H1 (cell line): ENCODE measurements around the gene TLCD3B. TPM values are rescaled to one million over a fixed set of nuclear protein-coding genes. Genes with fewer than 3 reads are reported as not detected.

Source experiments
- CTCF ChIA-PET: fragments of 300-600 bp; sonication (Branson Sonifier 250); formaldehyde crosslinking; loops from one replicate; lab custom pipeline; 2021; ENCODE audit not compliant: partially characterized antibody; lab: Charles Lee
- POLR2A ChIA-PET: fragments of 300-600 bp; sonication (Branson Sonifier 250); formaldehyde crosslinking; loops from one replicate; lab custom pipeline; 2021; ENCODE audit warnings: inconsistent platforms; ENCODE audit not compliant: partially characterized antibody; lab: Charles Lee
- DNase-seq, 2 experiments: peaks; one replicate each; pipeline versions ENCODE4 v3.0.0 to v3.0.0-alpha.2; 2010 to 2022; ENCODE audit warnings: low spot score in 2 of 2, low read depth in 1 of 2, mixed read lengths in 1 of 2
- FAIRE-seq: peaks from 2 replicates; lab custom pipeline; 2011; peaks lifted over from hg19 to GRCh38; lab: Jason Lieb, UNC
- H2AFZ ChIP-seq: 2 replicates; pipeline ENCODE4 v1.8.1; 2012; ENCODE audit warnings: low read length, inconsistent platforms
- H2AK5ac ChIP-seq: 2 replicates; pipeline ENCODE4 v1.6.1; 2013; ENCODE audit warnings: low read depth, low read length
- H2BK120ac ChIP-seq: replicated peaks from 2 replicates; pipeline ENCODE3; 2013; ENCODE audit warnings: low read depth, low read length, inconsistent platforms
- H2BK12ac ChIP-seq: 2 replicates; pipeline ENCODE4 v1.6.1; 2013; ENCODE audit warnings: low read depth, low read length
- H2BK15ac ChIP-seq: 2 replicates; pipeline ENCODE4 v1.6.1; 2013; ENCODE audit warnings: low read length
- H2BK20ac ChIP-seq: 2 replicates; pipeline ENCODE4 v1.6.1; 2013; ENCODE audit warnings: low read length
- H2BK5ac ChIP-seq: 2 replicates; pipeline ENCODE4 v1.6.1; 2013; ENCODE audit warnings: low read depth, low read length
- H3K14ac ChIP-seq: 2 replicates; pipeline ENCODE4 v1.6.1; 2013; ENCODE audit warnings: inconsistent platforms; ENCODE audit not compliant: insufficient read length
- H3K18ac ChIP-seq: 2 replicates; pipeline ENCODE4 v1.6.1; 2013; ENCODE audit warnings: low read length; ENCODE audit errors: extremely low read depth
- H3K23ac ChIP-seq: 2 replicates; pipeline ENCODE4 v1.6.1; 2013; ENCODE audit warnings: inconsistent platforms; ENCODE audit not compliant: insufficient read length
- H3K23me2 ChIP-seq: 2 replicates; pipeline ENCODE4 v1.6.1; 2013; ENCODE audit warnings: low read depth, low read length
- H3K27ac ChIP-seq: 2 replicates; pipeline ENCODE4 v1.6.1; 2011; ENCODE audit warnings: low read depth, low read length, inconsistent platforms
- H3K27me3 ChIP-seq, 4 experiments: replicated peaks in 1 of 4; 1 replicate in 1 of 4; 2 replicates in 3 of 4; pipeline versions ENCODE4 v1.6.1 to v1.8.1; 2011 to 2013; ENCODE audit warnings: low read length in 3 of 4, mild to moderate bottlenecking in 3 of 4, inconsistent platforms in 2 of 4, mixed read lengths in 2 of 4, moderate library complexity in 1 of 4; ENCODE audit not compliant: control insufficient read depth in 3 of 4, insufficient read depth in 3 of 4; ENCODE audit errors: extremely low read depth in 1 of 4
- H3K36me3 ChIP-seq, 4 experiments: 2 replicates each; pipeline versions ENCODE4 v1.6.1 to v1.8.1; 2011 to 2013; ENCODE audit warnings: mild to moderate bottlenecking in 4 of 4, low read length in 3 of 4, moderate library complexity in 2 of 4, control low read depth in 1 of 4, inconsistent platforms in 1 of 4; ENCODE audit not compliant: insufficient read depth in 4 of 4, control insufficient read depth in 2 of 4
- H3K4ac ChIP-seq: replicated peaks from 2 replicates; pipeline ENCODE3; 2013; ENCODE audit warnings: low read length, low read depth, mixed read lengths, inconsistent platforms; ENCODE audit not compliant: insufficient read length
- H3K4me1 ChIP-seq, 4 experiments: replicated peaks in 1 of 4; 1 replicate in 1 of 4; 2 replicates in 3 of 4; pipeline versions ENCODE4 v1.6.1 to v1.8.1; 2011 to 2013; ENCODE audit warnings: low read length in 3 of 4, inconsistent platforms in 2 of 4, mixed read lengths in 1 of 4; ENCODE audit not compliant: insufficient read depth in 4 of 4, control insufficient read depth in 3 of 4
- H3K4me2 ChIP-seq, 2 experiments: 2 replicates each; pipeline versions ENCODE4 v1.6.1 to v1.8.1; 2011 to 2013; ENCODE audit warnings: low read depth in 2 of 2, low read length in 2 of 2, control low read depth in 1 of 2, inconsistent platforms in 1 of 2, mild to moderate bottlenecking in 1 of 2; ENCODE audit not compliant: insufficient read depth in 1 of 2
- H3K4me3 ChIP-seq, 4 experiments: fragments of 200-600, 300-600 bp in 1 of 4; sonication (generic), shearing (Covaris generic), sonication (Bioruptor Twin) in 1 of 4; 2 replicates each; pipeline versions ENCODE4 v1.5.1 to v1.8.1; 2011 to 2016; ENCODE audit warnings: low read length in 4 of 4, low read depth in 3 of 4, control low read depth in 2 of 4, inconsistent platforms in 2 of 4, mild to moderate bottlenecking in 2 of 4, mixed read lengths in 1 of 4, moderate library complexity in 1 of 4; ENCODE audit not compliant: insufficient read depth in 2 of 4; ENCODE audit errors: extremely low read depth in 1 of 4
- H3K56ac ChIP-seq: replicated peaks from 2 replicates; pipeline ENCODE3; 2013; ENCODE audit warnings: low read depth, mild to moderate bottlenecking, mixed read lengths, low read length, inconsistent platforms; ENCODE audit not compliant: insufficient read length
- H3K79me1 ChIP-seq: 2 replicates; pipeline ENCODE4 v1.6.1; 2013; ENCODE audit warnings: low read depth, low read length, control low read depth
- H3K79me2 ChIP-seq, 2 experiments: 2 replicates each; pipeline versions ENCODE4 v1.6.1 to v1.8.1; 2012 to 2013; ENCODE audit warnings: low read length in 2 of 2, mild to moderate bottlenecking in 2 of 2, inconsistent platforms in 1 of 2; ENCODE audit not compliant: insufficient read depth in 2 of 2, control insufficient read depth in 1 of 2
- H3K9ac ChIP-seq, 4 experiments: replicated peaks in 1 of 4; 1 replicate in 1 of 4; 2 replicates in 3 of 4; pipeline versions ENCODE4 v1.6.1 to v1.8.1; 2011 to 2013; ENCODE audit warnings: low read depth in 3 of 4, low read length in 3 of 4, control low read depth in 2 of 4, mild to moderate bottlenecking in 2 of 4, moderate library complexity in 2 of 4, inconsistent platforms in 1 of 4; ENCODE audit errors: extremely low read depth in 1 of 4
- H3K9me3 ChIP-seq, 2 experiments: 2 replicates each; pipeline versions ENCODE4 v1.6.1 to v1.8.1; 2012 to 2013; ENCODE audit warnings: mild to moderate bottlenecking in 2 of 2, moderate library complexity in 2 of 2, control low read depth in 1 of 2, inconsistent platforms in 1 of 2, low read depth in 1 of 2, low read length in 1 of 2, mixed read lengths in 1 of 2; ENCODE audit not compliant: insufficient read depth in 2 of 2
- H4K20me1 ChIP-seq, 2 experiments: replicated peaks in 1 of 2; 2 replicates each; pipeline versions ENCODE3 to v1.8.1; 2011 to 2013; ENCODE audit warnings: inconsistent platforms in 2 of 2, low read length in 2 of 2, mild to moderate bottlenecking in 1 of 2; ENCODE audit not compliant: insufficient read depth in 2 of 2, control insufficient read depth in 1 of 2
- H4K5ac ChIP-seq: 2 replicates; pipeline ENCODE4 v1.6.1; 2013; ENCODE audit warnings: low read length, low read depth, mixed read lengths, inconsistent platforms; ENCODE audit not compliant: insufficient read length
- H4K8ac ChIP-seq: 2 replicates; pipeline ENCODE4 v1.8.0; 2013; ENCODE audit warnings: mild to moderate bottlenecking, moderate library complexity, low read length, inconsistent platforms; ENCODE audit not compliant: insufficient read depth; ENCODE audit errors: extremely low read depth
- H4K91ac ChIP-seq: replicated peaks from 2 replicates; pipeline ENCODE3; 2013; ENCODE audit warnings: low read length, mixed read lengths, inconsistent platforms; ENCODE audit not compliant: insufficient read length
- ASH2L ChIP-seq: fragments of 200-600, 300-600 bp; sonication (generic); IDR thresholded peaks from one replicate; pipeline ENCODE4 v1.7.1; 2017; ENCODE audit warnings: low read length
- ATF3 ChIP-seq: IDR thresholded peaks from 2 replicates; pipeline ENCODE4 v1.6.1; 2011; ENCODE audit warnings: low read depth, mild to moderate bottlenecking, low read length; ENCODE audit not compliant: insufficient read depth
- CHD1 ChIP-seq: IDR thresholded peaks from 2 replicates; pipeline ENCODE4 v1.6.1; 2012; ENCODE audit warnings: low read depth, low read length, improper control_type of control experiment
- EP300 ChIP-seq, 2 experiments: IDR thresholded peaks; 1 replicate in 1 of 2; 2 replicates in 1 of 2; pipeline ENCODE4 v1.6.1; 2011 to 2012; ENCODE audit warnings: low read depth in 2 of 2, low read length in 2 of 2, mild to moderate bottlenecking in 2 of 2, borderline replicate concordance in 1 of 2, inconsistent platforms in 1 of 2, moderate library complexity in 1 of 2
- HDAC2 ChIP-seq, 2 experiments: fragments of 300-600 bp in 1 of 2; sonication (generic) in 1 of 2; IDR thresholded peaks; 2 replicates each; pipeline ENCODE4 v1.6.1; 2011 to 2012; ENCODE audit warnings: low read depth in 2 of 2, low read length in 2 of 2, mild to moderate bottlenecking in 2 of 2, moderate library complexity in 2 of 2, borderline replicate concordance in 1 of 2, inconsistent platforms in 1 of 2
- KDM5A ChIP-seq: fragments of 200-600 bp; IDR thresholded peaks from 2 replicates; pipeline ENCODE4 v1.7.1; 2012; ENCODE audit warnings: mild to moderate bottlenecking, low read length, inconsistent platforms, mixed read lengths
- MAFK ChIP-seq: IDR thresholded peaks from 2 replicates; pipeline ENCODE4 v1.6.1; 2012; ENCODE audit warnings: low read depth, mild to moderate bottlenecking, improper control_type of control experiment, low read length
- NRF1 ChIP-seq: IDR thresholded peaks from 2 replicates; pipeline ENCODE4 v1.6.1; 2011; ENCODE audit warnings: mild to moderate bottlenecking, low read depth, low read length, improper control_type of control experiment
- PHF8 ChIP-seq: fragments of 200-600 bp; sonication (generic); conservative IDR thresholded peaks from 2 replicates; pipeline ENCODE4 v1.7.1; 2012; ENCODE audit warnings: low read depth, mild to moderate bottlenecking, inconsistent platforms, low read length, moderate library complexity
- SIRT6 ChIP-seq: IDR thresholded peaks from one replicate; pipeline ENCODE4 v1.7.1; 2012; ENCODE audit warnings: low read length, inconsistent platforms
- SP1 ChIP-seq: IDR thresholded peaks from 2 replicates; pipeline ENCODE4 v1.6.1; 2011; ENCODE audit warnings: low read depth, low read length
- TBP ChIP-seq: IDR thresholded peaks from 2 replicates; pipeline ENCODE4 v1.6.1; 2011; ENCODE audit warnings: low read depth, low read length, improper control_type of control experiment
- TCF12 ChIP-seq: IDR thresholded peaks from 2 replicates; pipeline ENCODE4 v1.6.1; 2011; ENCODE audit warnings: low read depth, mild to moderate bottlenecking, low read length
- WGBS, 2 experiments: shearing (Covaris generic) in 1 of 2; methylation state at CpG; one replicate each; pipeline versions ENCODE4 v1.1.6 to v1.1.7; 2013 to 2015; ENCODE audit warnings: low lambda C conversion rate in 2 of 2, mixed read lengths in 2 of 2, inconsistent platforms in 1 of 2, low coverage in 1 of 2, missing lambda C conversion rate in 1 of 2; ENCODE audit not compliant: insufficient replicate concordance in 2 of 2, insufficient coverage in 1 of 2, insufficient read length in 1 of 2; ENCODE audit errors: extremely low coverage in 1 of 2, missing lambda C conversion rate in 1 of 2; 5-methylcytosine and 5-hydroxymethylcytosine counted together
- polyA plus RNA-seq, 7 experiments: library from polyadenylated mRNA; depleted of rRNA in 3 of 7; stranded (reverse) in 5 of 7; unstranded in 2 of 7; fragments of >200 nt in 5 of 7; fragments of 200-250 nt in 2 of 7; gene quantifications; 1 replicate in 5 of 7; 2 replicates in 1 of 7; 4 replicates in 1 of 7; pipeline versions ENCODE4 v1.2.1 to v1.2.3, GENCODE V29; 2011 to 2013; ENCODE audit warnings: missing spikeins in 2 of 7, mixed read lengths in 2 of 7
- total RNA-seq: library from RNA; stranded (reverse); fragmentation: NEBNext Ultra II Directional; extraction: Animal tissue kit (Norgen Biotek cat#: 25700); gene quantifications from 2 replicates; pipeline ENCODE4 v1.2.1, GENCODE V29; 2021

The TLCD3B gene
- total and polyA plus RNA-seq, 2 of the 8 experiments (the other 6 are each of a cell fraction or from before 2014, with no cell fraction given), result 15.2 to 26.9 TPM

GRCh38 chr16:30025574-30025973 lies 5.5 kb downstream of the TLCD3B start:
- Histone ChIP-seq H2BK15ac (no peak overlapping the region), H3K36me3 (peaks cover 0 to 7% (median under 1%) of the 10 kb centered on the region in 4 experiments; a peak in 2 of 8 replicates), H3K4me2 (no peak overlapping the region), H4K5ac (no peak overlapping the region), H3K23ac (no peak overlapping the region), H3K14ac (no peak overlapping the region), H2AK5ac (no peak overlapping the region), H3K9ac (no peak overlapping the region), H3K27me3 (no peaks in the 10 kb centered on the region), H2BK120ac (no peak overlapping the region), H3K4me3 (no peak overlapping the region), H3K23me2 (peaks cover 8% of the 10 kb centered on the region; the same call in 1 of the 2 replicates), H3K4me1 (peaks cover 0 to 17% (median 10%) of the 10 kb centered on the region in 4 experiments; a peak in 4 of 7 replicates), H3K18ac (no peak overlapping the region), H4K91ac (no peak overlapping the region), H3K4ac (no peak overlapping the region), H2BK12ac (no peak overlapping the region), H4K8ac (no peak overlapping the region), H3K27ac (no peak overlapping the region), H2BK20ac (no peak overlapping the region), H2AFZ (no peak overlapping the region), H4K20me1 (peaks cover 12 to 16% of the 10 kb centered on the region in 2 experiments), H3K79me1 (peaks cover 5% of the 10 kb centered on the region; the same call in 1 of the 2 replicates), H3K56ac (no peak overlapping the region), H3K9me3 (no peaks in the 10 kb centered on the region), H3K79me2 (no peaks in the 10 kb centered on the region), H2BK5ac (no peak overlapping the region)
- FAIRE-seq, result no peak
- ChIA-PET POLR2A (interaction anchor here (0.7 to 1.2 kb wide), 2 partner anchors 17 to 25 kb away, joined by 3 to 4 read pairs; no protein-coding TSS in a partner anchor), CTCF (interaction anchor here (1.1 to 1.3 kb wide), 2 partner anchors 20 to 73 kb away, joined by 3 to 6 read pairs; no protein-coding TSS in a partner anchor)
- WGBS, 2 experiments, result 74% methylated on average over 5 of the region's 7 CpGs; no CpG with 5 or more reads in 1 of the 2 experiments
- no peak for DNase-seq
- TF ChIP-seq CHD1 (no peak), ASH2L (no peak), HDAC2 (IDR thresholded peaks at IDR 0.05; ENCODE audit: borderline replicate concordance in 1 of 2, low read depth in 2 of 2, low read length in 2 of 2) (no peak), PHF8 (no peak), NRF1 (no peak), ATF3 (no peak), SIRT6 (no peak), TCF12 (no peak), SP1 (no peak), TBP (no peak), EP300 (IDR thresholded peaks at IDR 0.05; ENCODE audit: borderline replicate concordance in 1 of 2, low read depth in 2 of 2, low read length in 2 of 2) (no peak), MAFK (no peak), KDM5A (no peak)
